Neural cell (in vitro differentiated cells): ENCODE measurements around the gene NME9.

Source experiments
- EP300 ChIP-seq: fragments of 450-650 bp; conservative IDR thresholded peaks from 2 replicates; pipeline ENCODE4 v1.6.1; 2014; ENCODE audit warnings: antibody characterized with exemption, mild to moderate bottlenecking, moderate library complexity; ENCODE audit not compliant: poor library complexity, severe bottlenecking
- EZH2 ChIP-seq: fragments of 200-600, 300-800 bp; shearing (Covaris generic), sonication (generic); IDR thresholded peaks from 2 replicates; pipeline ENCODE4 v1.6.1; 2014; ENCODE audit warnings: antibody characterized with exemption, low read length, borderline replicate concordance, mild to moderate bottlenecking; ENCODE audit not compliant: insufficient read depth, poor library complexity, severe bottlenecking
- MXI1 ChIP-seq: fragments of 450-650 bp; conservative IDR thresholded peaks from 2 replicates; pipeline ENCODE4 v1.6.1; 2014; ENCODE audit warnings: antibody characterized with exemption, mild to moderate bottlenecking; ENCODE audit not compliant: poor library complexity, severe bottlenecking
- POLR2AphosphoS5 ChIP-seq: IDR thresholded peaks from 2 replicates; pipeline ENCODE4 v1.6.1; 2012
- RAD21 ChIP-seq: fragments of 450-650 bp; conservative IDR thresholded peaks from 2 replicates; pipeline ENCODE4 v1.6.1; 2014; ENCODE audit warnings: antibody characterized with exemption, mild to moderate bottlenecking, moderate library complexity
- SMC3 ChIP-seq: fragments of 450-650 bp; conservative IDR thresholded peaks from 2 replicates; pipeline ENCODE4 v1.6.1; 2014; ENCODE audit warnings: antibody characterized with exemption, mild to moderate bottlenecking, moderate library complexity; ENCODE audit not compliant: poor library complexity
- TAF1 ChIP-seq: IDR thresholded peaks from 2 replicates; pipeline ENCODE4 v1.6.1; 2012; ENCODE audit warnings: low read depth
- TF ChIP-seq, protein P1 (sequence below): fragments of 450-650 bp; IDR thresholded peaks from 2 replicates; pipeline ENCODE4 v1.5.1; 2014; ENCODE audit warnings: antibody characterized with exemption, mild to moderate bottlenecking, moderate library complexity; ENCODE audit not compliant: poor library complexity, severe bottlenecking
- TF ChIP-seq, protein P2 (sequence below): IDR thresholded peaks from 2 replicates; pipeline ENCODE4 v1.6.1; 2012; ENCODE audit warnings: borderline replicate concordance

DNA sequence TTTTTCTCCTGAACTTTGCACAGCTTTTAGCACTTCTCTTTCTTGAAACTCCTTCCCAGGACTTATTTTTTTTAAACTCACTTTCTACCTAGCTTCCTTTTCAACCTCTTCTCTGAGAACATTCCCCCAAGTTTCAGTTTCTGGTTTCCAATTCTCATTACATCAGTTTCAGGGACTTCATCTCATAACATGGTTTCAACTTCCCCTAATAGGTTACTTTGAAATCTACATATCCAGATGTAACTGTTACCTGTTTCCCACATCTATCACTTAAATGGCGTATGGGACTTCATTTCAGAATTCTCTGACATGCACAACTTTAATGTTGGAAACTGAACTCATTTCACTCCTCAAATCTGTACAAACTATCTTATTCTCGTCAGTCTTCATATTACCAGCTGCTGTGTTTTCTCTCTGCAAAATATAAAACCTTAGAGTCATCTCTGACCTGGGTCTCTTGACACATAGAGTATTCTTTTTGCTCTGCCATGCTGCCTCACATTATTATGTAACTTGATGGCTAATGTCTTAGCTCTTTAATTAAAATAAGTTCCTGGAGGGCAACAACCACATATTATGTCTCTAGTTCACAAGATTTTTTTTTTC, 58.4 kb downstream of the NME9 start:
- TF ChIP-seq RAD21: no peak
- TF ChIP-seq POLR2AphosphoS5: no peak
- TF ChIP-seq, protein P1, sequence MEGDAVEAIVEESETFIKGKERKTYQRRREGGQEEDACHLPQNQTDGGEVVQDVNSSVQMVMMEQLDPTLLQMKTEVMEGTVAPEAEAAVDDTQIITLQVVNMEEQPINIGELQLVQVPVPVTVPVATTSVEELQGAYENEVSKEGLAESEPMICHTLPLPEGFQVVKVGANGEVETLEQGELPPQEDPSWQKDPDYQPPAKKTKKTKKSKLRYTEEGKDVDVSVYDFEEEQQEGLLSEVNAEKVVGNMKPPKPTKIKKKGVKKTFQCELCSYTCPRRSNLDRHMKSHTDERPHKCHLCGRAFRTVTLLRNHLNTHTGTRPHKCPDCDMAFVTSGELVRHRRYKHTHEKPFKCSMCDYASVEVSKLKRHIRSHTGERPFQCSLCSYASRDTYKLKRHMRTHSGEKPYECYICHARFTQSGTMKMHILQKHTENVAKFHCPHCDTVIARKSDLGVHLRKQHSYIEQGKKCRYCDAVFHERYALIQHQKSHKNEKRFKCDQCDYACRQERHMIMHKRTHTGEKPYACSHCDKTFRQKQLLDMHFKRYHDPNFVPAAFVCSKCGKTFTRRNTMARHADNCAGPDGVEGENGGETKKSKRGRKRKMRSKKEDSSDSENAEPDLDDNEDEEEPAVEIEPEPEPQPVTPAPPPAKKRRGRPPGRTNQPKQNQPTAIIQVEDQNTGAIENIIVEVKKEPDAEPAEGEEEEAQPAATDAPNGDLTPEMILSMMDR: no peak
- no peak for TF ChIP-seq EP300
- no peak for TF ChIP-seq SMC3
- TF ChIP-seq EZH2: no peak
- no peak for TF ChIP-seq TAF1
- TF ChIP-seq, protein P2, sequence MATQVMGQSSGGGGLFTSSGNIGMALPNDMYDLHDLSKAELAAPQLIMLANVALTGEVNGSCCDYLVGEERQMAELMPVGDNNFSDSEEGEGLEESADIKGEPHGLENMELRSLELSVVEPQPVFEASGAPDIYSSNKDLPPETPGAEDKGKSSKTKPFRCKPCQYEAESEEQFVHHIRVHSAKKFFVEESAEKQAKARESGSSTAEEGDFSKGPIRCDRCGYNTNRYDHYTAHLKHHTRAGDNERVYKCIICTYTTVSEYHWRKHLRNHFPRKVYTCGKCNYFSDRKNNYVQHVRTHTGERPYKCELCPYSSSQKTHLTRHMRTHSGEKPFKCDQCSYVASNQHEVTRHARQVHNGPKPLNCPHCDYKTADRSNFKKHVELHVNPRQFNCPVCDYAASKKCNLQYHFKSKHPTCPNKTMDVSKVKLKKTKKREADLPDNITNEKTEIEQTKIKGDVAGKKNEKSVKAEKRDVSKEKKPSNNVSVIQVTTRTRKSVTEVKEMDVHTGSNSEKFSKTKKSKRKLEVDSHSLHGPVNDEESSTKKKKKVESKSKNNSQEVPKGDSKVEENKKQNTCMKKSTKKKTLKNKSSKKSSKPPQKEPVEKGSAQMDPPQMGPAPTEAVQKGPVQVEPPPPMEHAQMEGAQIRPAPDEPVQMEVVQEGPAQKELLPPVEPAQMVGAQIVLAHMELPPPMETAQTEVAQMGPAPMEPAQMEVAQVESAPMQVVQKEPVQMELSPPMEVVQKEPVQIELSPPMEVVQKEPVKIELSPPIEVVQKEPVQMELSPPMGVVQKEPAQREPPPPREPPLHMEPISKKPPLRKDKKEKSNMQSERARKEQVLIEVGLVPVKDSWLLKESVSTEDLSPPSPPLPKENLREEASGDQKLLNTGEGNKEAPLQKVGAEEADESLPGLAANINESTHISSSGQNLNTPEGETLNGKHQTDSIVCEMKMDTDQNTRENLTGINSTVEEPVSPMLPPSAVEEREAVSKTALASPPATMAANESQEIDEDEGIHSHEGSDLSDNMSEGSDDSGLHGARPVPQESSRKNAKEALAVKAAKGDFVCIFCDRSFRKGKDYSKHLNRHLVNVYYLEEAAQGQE: no peak
- TF ChIP-seq MXI1: no peak
